DOHH2 (cell line): ENCODE measurements around the gene NFE2L1.
A peak's percentile ranks its signal among the peaks of the same experiment; 100 is the strongest.

ENCODE experiments used
- H3F3A ChIP-seq: fragments of 200-600 bp; sonication (generic), shearing (Covaris generic); 2 replicates; pipeline ENCODE4 v1.6.0; 2016; ENCODE audit warnings: antibody characterized with exemption, mild to moderate bottlenecking; ENCODE audit not compliant: control insufficient read depth, insufficient read depth
- H3K27ac ChIP-seq: fragments of 200-600 bp; sonication (generic); 2 replicates; pipeline ENCODE4 v1.5.1; 2014; ENCODE audit warnings: low read depth, mild to moderate bottlenecking, low read length, moderate library complexity
- H3K27me3 ChIP-seq: fragments of 200-600 bp; sonication (generic); 2 replicates; pipeline ENCODE4 v1.6.1; 2014; ENCODE audit warnings: mild to moderate bottlenecking, low read length, mixed read lengths; ENCODE audit not compliant: control insufficient read depth
- H3K36me3 ChIP-seq: fragments of 200-600 bp; sonication (generic); 2 replicates; pipeline ENCODE4 v1.6.1; 2014; ENCODE audit warnings: mild to moderate bottlenecking, low read length, moderate library complexity, mixed read lengths; ENCODE audit not compliant: control insufficient read depth
- H3K4me1 ChIP-seq: fragments of 200-600 bp; sonication (generic); 2 replicates; pipeline ENCODE4 v1.6.1; 2014; ENCODE audit warnings: mild to moderate bottlenecking, low read length, mixed read lengths; ENCODE audit not compliant: control insufficient read depth
- H3K4me2 ChIP-seq: fragments of 200-600 bp; sonication (generic); 2 replicates; pipeline ENCODE4 v1.6.0; 2014; ENCODE audit warnings: mild to moderate bottlenecking, low read length, moderate library complexity
- H3K4me3 ChIP-seq: fragments of 200-600 bp; sonication (generic); 2 replicates; pipeline ENCODE4 v1.5.1; 2014; ENCODE audit warnings: mild to moderate bottlenecking, low read length, mixed read lengths
- H3K79me2 ChIP-seq: fragments of 200-600 bp; sonication (generic); 2 replicates; pipeline ENCODE4 v1.6.1; 2014; ENCODE audit warnings: mild to moderate bottlenecking, low read length, mixed read lengths; ENCODE audit not compliant: control insufficient read depth
- H3K9me2 ChIP-seq: fragments of 200-600 bp; sonication (generic); replicated peaks from 2 replicates; pipeline ENCODE4 v1.6.1; 2014; ENCODE audit warnings: mild to moderate bottlenecking, low read length, mixed read lengths; ENCODE audit not compliant: control insufficient read depth
- H3K9me3 ChIP-seq: fragments of 200-600 bp; sonication (generic); 2 replicates; pipeline ENCODE4 v1.6.1; 2014; ENCODE audit warnings: antibody characterized with exemption, low read length, mixed read lengths; ENCODE audit not compliant: control insufficient read depth, insufficient read depth
- H4K20me1 ChIP-seq: fragments of 200-600 bp; sonication (generic); 2 replicates; pipeline ENCODE4 v1.6.0; 2014; ENCODE audit warnings: low read depth, mild to moderate bottlenecking, antibody characterized with exemption, low read length, moderate library complexity; ENCODE audit not compliant: control insufficient read depth, insufficient read depth
- EZH2phosphoT487 ChIP-seq: fragments of 200-600 bp; sonication (generic); IDR thresholded peaks from 2 replicates; pipeline ENCODE4 v1.6.1; 2017; ENCODE audit warnings: borderline replicate concordance, mild to moderate bottlenecking, antibody characterized with exemption, low read length, moderate library complexity, mixed read lengths
- TF ChIP-seq, protein P1 (sequence below): fragments of 200-600 bp; sonication (generic); IDR thresholded peaks from one replicate; pipeline ENCODE4 v1.5.1; 2014; ENCODE audit warnings: antibody characterized with exemption, mild to moderate bottlenecking, low read depth, low read length; ENCODE audit not compliant: poor library complexity, severe bottlenecking

NFE2L1 gene

DNA sequence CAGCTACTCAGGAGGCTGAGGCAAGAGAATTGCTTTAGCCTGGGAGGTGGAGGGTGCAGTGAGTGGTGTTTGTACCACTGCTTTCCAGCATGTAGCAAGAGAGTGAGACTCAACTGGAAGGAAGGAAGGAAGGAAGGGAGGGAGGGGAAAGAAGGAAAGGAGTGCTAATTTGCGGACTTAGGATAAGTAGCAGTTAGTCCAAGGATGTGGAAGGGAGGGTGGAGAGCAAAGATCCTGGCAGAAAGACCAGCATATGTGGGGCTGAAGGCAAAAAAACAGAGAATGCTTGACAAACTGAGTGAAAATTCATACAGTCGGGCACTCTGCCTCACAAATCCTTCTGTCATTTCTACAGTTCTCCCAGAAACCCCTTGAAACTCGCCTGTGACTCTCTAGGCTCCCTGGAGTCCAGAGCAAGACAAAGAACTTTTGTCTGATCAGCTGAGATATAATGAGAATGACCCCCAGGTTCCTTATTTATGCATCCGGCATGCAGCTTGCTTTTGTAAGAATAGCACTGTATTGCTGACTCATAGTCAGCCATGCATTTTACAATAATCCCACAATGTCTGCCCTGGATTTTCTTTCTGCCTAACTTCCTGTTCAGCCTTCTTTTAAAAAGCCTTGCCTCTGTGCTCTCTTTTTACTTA is 45.8 kb upstream of the NFE2L1 start:
- Histone ChIP-seq H3K27me3 (peaks cover 40% of the 10 kb centered on the region), H3F3A (no peaks in the 10 kb centered on the region), H3K4me3 (no peak overlapping the region), H4K20me1 (no peaks in the 10 kb centered on the region), H3K4me1 (peaks cover 15% of the 10 kb centered on the region), H3K4me2 (peak overlapping the region; percentile 20; the same call in 1 of the 2 replicates), H3K36me3 (no peaks in the 10 kb centered on the region), H3K27ac (no peak overlapping the region), H3K79me2 (no peaks in the 10 kb centered on the region), H3K9me2 (no peaks in the 10 kb centered on the region), H3K9me3 (no peaks in the 10 kb centered on the region)
- TF ChIP-seq, protein P1, sequence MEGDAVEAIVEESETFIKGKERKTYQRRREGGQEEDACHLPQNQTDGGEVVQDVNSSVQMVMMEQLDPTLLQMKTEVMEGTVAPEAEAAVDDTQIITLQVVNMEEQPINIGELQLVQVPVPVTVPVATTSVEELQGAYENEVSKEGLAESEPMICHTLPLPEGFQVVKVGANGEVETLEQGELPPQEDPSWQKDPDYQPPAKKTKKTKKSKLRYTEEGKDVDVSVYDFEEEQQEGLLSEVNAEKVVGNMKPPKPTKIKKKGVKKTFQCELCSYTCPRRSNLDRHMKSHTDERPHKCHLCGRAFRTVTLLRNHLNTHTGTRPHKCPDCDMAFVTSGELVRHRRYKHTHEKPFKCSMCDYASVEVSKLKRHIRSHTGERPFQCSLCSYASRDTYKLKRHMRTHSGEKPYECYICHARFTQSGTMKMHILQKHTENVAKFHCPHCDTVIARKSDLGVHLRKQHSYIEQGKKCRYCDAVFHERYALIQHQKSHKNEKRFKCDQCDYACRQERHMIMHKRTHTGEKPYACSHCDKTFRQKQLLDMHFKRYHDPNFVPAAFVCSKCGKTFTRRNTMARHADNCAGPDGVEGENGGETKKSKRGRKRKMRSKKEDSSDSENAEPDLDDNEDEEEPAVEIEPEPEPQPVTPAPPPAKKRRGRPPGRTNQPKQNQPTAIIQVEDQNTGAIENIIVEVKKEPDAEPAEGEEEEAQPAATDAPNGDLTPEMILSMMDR: no peak
- TF ChIP-seq EZH2phosphoT487: no peak

- H3K9me2 ChIP-seq: no peaks in the 10 kb centered on the region
- peaks cover 15% of the 10 kb centered on the region for H3K4me1 ChIP-seq
- H3K79me2 ChIP-seq: no peaks in the 10 kb centered on the region
- H3K36me3 ChIP-seq: no peaks in the 10 kb centered on the region
- no peaks in the 10 kb centered on the region for H3K9me3 ChIP-seq
- no peaks in the 10 kb centered on the region for H3F3A ChIP-seq
- no peak for TF ChIP-seq EZH2phosphoT487
- TF ChIP-seq, protein P1: no peak
- H3K4me3 ChIP-seq: no peak overlapping the region
- no peak overlapping the region for H3K27ac ChIP-seq
- peak overlapping the region; percentile 20; the same call in 1 of the 2 replicates for H3K4me2 ChIP-seq
- peaks cover 39% of the 10 kb centered on the region for H3K27me3 ChIP-seq
- H4K20me1 ChIP-seq: no peaks in the 10 kb centered on the region
Measured at GRCh38 chr17:48002916-48003416, 45.2 kb upstream of the NFE2L1 start.

- no peak overlapping the region for H3K4me3 ChIP-seq
- no peak overlapping the region for H3K27ac ChIP-seq
Measured at GRCh38 chr17:48003417-48004151, 44.6 kb upstream of the NFE2L1 start.

More at GRCh38 chr17:48003417-48004151, 44.6 kb upstream of the NFE2L1 start:
- no peak overlapping the region for H3K4me2 ChIP-seq
- H3K4me1 ChIP-seq: peaks cover 15% of the 10 kb centered on the region
- no peaks in the 10 kb centered on the region for H3K79me2 ChIP-seq
- TF ChIP-seq EZH2phosphoT487: no peak
- TF ChIP-seq, protein P1: no peak
- peaks cover 42% of the 10 kb centered on the region for H3K27me3 ChIP-seq
- H3K9me2 ChIP-seq: no peaks in the 10 kb centered on the region
- no peaks in the 10 kb centered on the region for H3F3A ChIP-seq
- H3K36me3 ChIP-seq: no peaks in the 10 kb centered on the region
- no peaks in the 10 kb centered on the region for H3K9me3 ChIP-seq
- no peaks in the 10 kb centered on the region for H4K20me1 ChIP-seq
